ENCODE results near the gene ERICH2.

GRCh38 chr2:170778900-170779299 is 8.7 kb downstream of the ERICH2 start:
- no peak for TF ChIP-seq CTCF (IDR thresholded peaks at IDR 0.05 in 2 of 3, conservative IDR thresholded peaks at IDR 0.05 in 1 of 3; ENCODE audit: borderline replicate concordance in 1 of 3, insufficient read depth in 1 of 3, low read depth in 2 of 3, low read length in 2 of 3)
- TF ChIP-seq EZH2phosphoT487 (IDR thresholded peaks at IDR 0.05; ENCODE audit: borderline replicate concordance), result no peak
- TF ChIP-seq POLR2A (IDR thresholded peaks at IDR 0.05; ENCODE audit: borderline replicate concordance, extremely low read depth, insufficient read depth, insufficient read length), result no peak
- no peak for TF ChIP-seq POLR2AphosphoS5 (IDR thresholded peaks at IDR 0.05; ENCODE audit: low read depth, low read length)
- TF ChIP-seq ATF3 (IDR thresholded peaks at IDR 0.05), result no peak
- no peak for TF ChIP-seq SP1 (IDR thresholded peaks at IDR 0.05; ENCODE audit: low read depth)
- no peak for TF ChIP-seq JUND (IDR thresholded peaks at IDR 0.05)
- TF ChIP-seq EGR1 (IDR thresholded peaks at IDR 0.05; ENCODE audit: low read depth), result no peak
